ENCODE results near the gene TM4SF4. TPM values are rescaled to one million over a fixed set of nuclear protein-coding genes. Genes with fewer than 3 reads are reported as not detected.

Gene TM4SF4
- total RNA-seq, 1 donor from 2014 or later = not detected

GRCh38 chr3:149480326-149481017, 6.0 kb downstream of the TM4SF4 start:
- H3K27me3 ChIP-seq (ENCODE audit: control insufficient read depth, insufficient read depth, low read length) = no peaks in the 10 kb centered on the region
- H3K36me3 ChIP-seq (ENCODE audit: control insufficient read depth, insufficient read depth, low read length) = no peaks in the 10 kb centered on the region
- DNase-seq (ENCODE audit: low read depth) = peak; percentile 61
- no peak overlapping the region for H3K4me3 ChIP-seq (ENCODE audit: low read depth, low read length)
- peak; percentile 94 for TF ChIP-seq CTCF (IDR thresholded peaks at IDR 0.05; ENCODE audit: insufficient read depth, low read length, poor library complexity, severe bottlenecking)

GRCh38 chr3:149481056-149481455, 6.6 kb downstream of the TM4SF4 start:
- H3K4me3 ChIP-seq (ENCODE audit: low read depth, low read length) = no peak overlapping the region
- no peaks in the 10 kb centered on the region for H3K36me3 ChIP-seq (ENCODE audit: control insufficient read depth, insufficient read depth, low read length)
- no peak for DNase-seq (ENCODE audit: low read depth)
- no peak for TF ChIP-seq CTCF (IDR thresholded peaks at IDR 0.05; ENCODE audit: insufficient read depth, low read length, poor library complexity, severe bottlenecking)
- no peaks in the 10 kb centered on the region for H3K27me3 ChIP-seq (ENCODE audit: control insufficient read depth, insufficient read depth, low read length)

- no peaks in the 10 kb centered on the region for H3K36me3 ChIP-seq (ENCODE audit: control insufficient read depth, insufficient read depth, low read length)
- no peaks in the 10 kb centered on the region for H3K27me3 ChIP-seq (ENCODE audit: control insufficient read depth, insufficient read depth, low read length)
- no peak overlapping the region for H3K4me3 ChIP-seq (ENCODE audit: low read depth, low read length)
- DNase-seq (ENCODE audit: low read depth) = no peak
- no peak for TF ChIP-seq CTCF (IDR thresholded peaks at IDR 0.05; ENCODE audit: insufficient read depth, low read length, poor library complexity, severe bottlenecking)
These were observed 7.0 kb downstream of the TM4SF4 start for GRCh38 chr3:149481491-149481890.

GRCh38 chr3:149486726-149487125, 12.2 kb downstream of the TM4SF4 start:
- Histone ChIP-seq H3K27me3 (ENCODE audit: control insufficient read depth, insufficient read depth, low read length) (no peaks in the 10 kb centered on the region), H3K4me3 (ENCODE audit: low read depth, low read length) (no peak overlapping the region), H3K36me3 (ENCODE audit: control insufficient read depth, insufficient read depth, low read length) (no peaks in the 10 kb centered on the region)
- DNase-seq (ENCODE audit: low read depth) = no peak
- no peak for TF ChIP-seq CTCF (IDR thresholded peaks at IDR 0.05; ENCODE audit: insufficient read depth, low read length, poor library complexity, severe bottlenecking)

- Histone ChIP-seq H3K36me3 (ENCODE audit: control insufficient read depth, insufficient read depth, low read length) (no peaks in the 10 kb centered on the region), H3K4me3 (ENCODE audit: low read depth, low read length) (no peak overlapping the region), H3K27me3 (ENCODE audit: control insufficient read depth, insufficient read depth, low read length) (no peaks in the 10 kb centered on the region)
- DNase-seq (ENCODE audit: low read depth) = no peak
- peak; percentile 45 for TF ChIP-seq CTCF (IDR thresholded peaks at IDR 0.05; ENCODE audit: insufficient read depth, low read length, poor library complexity, severe bottlenecking)
These were observed 13.2 kb downstream of the TM4SF4 start for GRCh38 chr3:149487598-149488197.
